GM12878 (cell line): Measurements from ENCODE around the gene ACADL. TPM values are rescaled to one million over a fixed set of nuclear protein-coding genes. Genes with fewer than 3 reads are reported as not detected.

Source experiments
- ATAC-seq: fragments of 200-7000 bp; cut with Tn5 transposase; 3 replicates; pipeline ENCODE4 v1.9.1; 2020; ENCODE audit warnings: mild to moderate bottlenecking, moderate library complexity
- BruUV-seq: library from RNA; stranded (reverse); fragments of 400-500 nt; replicated peaks from 2 replicates; lab custom pipeline; 2021; lab: Mats Ljungman, UMichigan
- CTCF ChIA-PET: fragments of 300-600 bp; sonication (Branson Sonifier 250); formaldehyde crosslinking; extraction: SDS; loops from one replicate; lab custom pipeline; 2021; ENCODE audit warnings: inconsistent platforms; lab: Yijun Ruan, JAX
- POLR2A ChIA-PET: fragments of 350-600 bp; formaldehyde crosslinking; extraction: SDS; loops from one replicate; lab custom pipeline; 2021; ENCODE audit warnings: inconsistent platforms; lab: Charles Lee
- RAD21 ChIA-PET: fragments of 300-600 bp; sonication (Branson Sonifier 250); formaldehyde crosslinking; loops from one replicate; lab custom pipeline; 2023; ENCODE audit warnings: antibody characterized with exemption; ENCODE audit not compliant: unreplicated experiment; lab: Charles Lee
- SMC1A ChIA-PET: fragments of 300-600 bp; sonication (Branson Sonifier 250); formaldehyde crosslinking; loops from one replicate; lab custom pipeline; 2023; ENCODE audit not compliant: unreplicated experiment, uncharacterized antibody; lab: Charles Lee
- DNase-seq: peaks from one replicate; pipeline ENCODE4 v3.0.0-alpha.2; 2011; ENCODE audit warnings: low read depth, low spot score
- FAIRE-seq: peaks from 3 replicates; lab custom pipeline; 2011; peaks lifted over from hg19 to GRCh38; lab: Jason Lieb, UNC
- H2AFZ ChIP-seq: 2 replicates; pipeline ENCODE4 v1.6.0; 2011; ENCODE audit warnings: low read depth, low read length, control low read depth; ENCODE audit not compliant: control insufficient read depth
- H3K27ac ChIP-seq: 2 replicates; pipeline ENCODE4 v1.5.1; 2011; ENCODE audit warnings: control low read depth; ENCODE audit not compliant: control insufficient read depth, insufficient read depth
- H3K27me3 ChIP-seq, 2 experiments: replicated peaks in 1 of 2; 2 replicates each; pipeline versions ENCODE4 v1.6.0 to v1.6.1; 2011; ENCODE audit warnings: low read length in 1 of 2; ENCODE audit not compliant: control insufficient read depth in 2 of 2, insufficient read depth in 2 of 2
- H3K36me3 ChIP-seq, 2 experiments: 2 replicates each; pipeline ENCODE4 v1.5.1; 2011; ENCODE audit warnings: low read length in 1 of 2; ENCODE audit not compliant: control insufficient read depth in 2 of 2, insufficient read depth in 2 of 2
- H3K4me1 ChIP-seq: 2 replicates; pipeline ENCODE4 v1.6.1; 2011; ENCODE audit warnings: mild to moderate bottlenecking, low read length, moderate library complexity, mixed read lengths; ENCODE audit not compliant: control insufficient read depth, insufficient read depth
- H3K4me2 ChIP-seq: 2 replicates; pipeline ENCODE4 v1.6.0; 2011; ENCODE audit warnings: control low read depth; ENCODE audit not compliant: control insufficient read depth, insufficient read depth
- H3K4me3 ChIP-seq: fragments of 200-600 bp; sonication (generic); 2 replicates; pipeline ENCODE4 v1.5.1; 2016
- H3K79me2 ChIP-seq: 2 replicates; pipeline ENCODE4 v1.6.0; 2011; ENCODE audit warnings: low read length; ENCODE audit not compliant: control insufficient read depth, insufficient read depth
- H3K9ac ChIP-seq: 2 replicates; pipeline ENCODE4 v1.8.0; 2011; ENCODE audit warnings: low read length, control low read depth, mixed read lengths; ENCODE audit not compliant: control insufficient read depth, insufficient read depth
- H3K9me3 ChIP-seq: replicated peaks from 3 replicates; pipeline ENCODE4 v1.5.1; 2011; ENCODE audit warnings: mild to moderate bottlenecking, low read length; ENCODE audit not compliant: control insufficient read depth, insufficient read depth
- H4K20me1 ChIP-seq: 2 replicates; pipeline ENCODE4 v1.6.0; 2011; ENCODE audit not compliant: control insufficient read depth, insufficient read depth
- BACH1 ChIP-seq: fragments of 450-650 bp; IDR thresholded peaks from 2 replicates; pipeline ENCODE4 v1.6.1; 2017; ENCODE audit warnings: mild to moderate bottlenecking, borderline replicate concordance
- CBFB ChIP-seq: IDR thresholded peaks from 2 replicates; pipeline ENCODE4 v1.6.1; 2016; ENCODE audit warnings: antibody characterized with exemption, low read depth
- FOXK2 ChIP-seq: fragments of 450-650 bp; IDR thresholded peaks from 2 replicates; pipeline ENCODE4 v1.6.1; 2017; ENCODE audit warnings: mild to moderate bottlenecking, moderate library complexity
- GATAD2B ChIP-seq: fragments of 450-650 bp; conservative IDR thresholded peaks from 2 replicates; pipeline ENCODE4 v1.6.1; 2017; ENCODE audit warnings: low read depth, mild to moderate bottlenecking, moderate library complexity
- HDGF ChIP-seq: fragments of 450-650 bp; IDR thresholded peaks from 2 replicates; pipeline ENCODE4 v1.6.1; 2016; ENCODE audit warnings: antibody characterized with exemption
- JUND ChIP-seq: IDR thresholded peaks from 2 replicates; pipeline ENCODE4 v1.6.1; 2012; ENCODE audit warnings: low read depth, mild to moderate bottlenecking, low read length, improper control_type of control experiment, moderate library complexity
- MEF2A ChIP-seq: IDR thresholded peaks from 2 replicates; pipeline ENCODE4 v1.6.1; 2011; ENCODE audit warnings: low read depth, mild to moderate bottlenecking, low read length, moderate library complexity; ENCODE audit not compliant: insufficient read depth
- MEF2B ChIP-seq: fragments of 450-650 bp; IDR thresholded peaks from 2 replicates; pipeline ENCODE4 v1.6.1; 2018; ENCODE audit warnings: mild to moderate bottlenecking, moderate library complexity; ENCODE audit not compliant: partially characterized antibody, poor library complexity, severe bottlenecking
- MYB ChIP-seq: fragments of 150-350 bp; IDR thresholded peaks from 2 replicates; pipeline ENCODE4 v1.6.1; 2014; ENCODE audit warnings: mild to moderate bottlenecking, low read depth, low read length, borderline replicate concordance
- NBN ChIP-seq: fragments of 450-650 bp; IDR thresholded peaks from 2 replicates; pipeline ENCODE4 v1.6.1; 2016
- PRDM15 ChIP-seq: fragments of 450-650 bp; formaldehyde crosslinking; IDR thresholded peaks from 2 replicates; pipeline ENCODE4 v1.4.0; 2020; ENCODE audit warnings: mild to moderate bottlenecking, moderate library complexity
- SMC3 ChIP-seq: IDR thresholded peaks from 2 replicates; pipeline ENCODE4 v1.6.1; 2011; ENCODE audit warnings: low read length, improper control_type of control experiment, borderline replicate concordance
- SPI1 ChIP-seq: IDR thresholded peaks from 2 replicates; pipeline ENCODE4 v1.6.1; 2011; ENCODE audit warnings: low read depth, mild to moderate bottlenecking, low read length, moderate library complexity, borderline replicate concordance; ENCODE audit not compliant: insufficient read depth
- TAF1 ChIP-seq: IDR thresholded peaks from 2 replicates; pipeline ENCODE4 v1.6.1; 2011; ENCODE audit warnings: mild to moderate bottlenecking, low read depth, low read length, borderline replicate concordance
- TCF12 ChIP-seq: IDR thresholded peaks from 2 replicates; pipeline ENCODE4 v1.6.1; 2011; ENCODE audit warnings: low read depth, mild to moderate bottlenecking, low read length
- TCF7 ChIP-seq: IDR thresholded peaks from 2 replicates; pipeline ENCODE4 v1.6.1; 2014; ENCODE audit warnings: antibody characterized with exemption, borderline replicate concordance
- YY1 ChIP-seq: IDR thresholded peaks from 2 replicates; pipeline ENCODE4 v1.6.1; 2011; ENCODE audit warnings: low read depth, mild to moderate bottlenecking, low read length
- WGBS: methylation state at CpG from one replicate; pipeline ENCODE4 v1.1.6; 2016; ENCODE audit warnings: low lambda C conversion rate; ENCODE audit not compliant: insufficient replicate concordance, insufficient coverage; ENCODE audit errors: missing lambda C conversion rate; 5-methylcytosine and 5-hydroxymethylcytosine counted together
- in situ Hi-C: fragments of 300-500 bp; cut with MboI; formaldehyde crosslinking; loops from 9 replicates; pipeline ENCODE4 v1.14.3; 2018; ENCODE audit warnings: mixed read lengths
- intact Hi-C: fragments of 100-400 bp; cut with micrococcal nuclease; formaldehyde crosslinking; loops from one replicate; pipeline ENCODE4 v1.14.2; 2022; ENCODE audit not compliant: unreplicated experiment
- polyA plus RNA-seq, 11 experiments: library from polyadenylated mRNA; depleted of rRNA in 4 of 11; unstranded in 6 of 11; stranded (reverse) in 5 of 11; fragments of >200 nt; fragmentation: Nextera tagmentation in 4 of 11; fragmentation: Illumina TruSeq in 1 of 11; extraction: Ambion mirVana in 4 of 11; extraction: Trizol in 1 of 11; gene quantifications; 1 replicate in 1 of 11; 2 replicates in 10 of 11; pipeline versions ENCODE4 v1.2.1 to v1.2.3, GENCODE V29; 2011 to 2016; ENCODE audit warnings: inconsistent platforms in 2 of 11, missing spikeins in 2 of 11, low read depth in 1 of 11
- total RNA-seq, 4 experiments: library from RNA; depleted of rRNA in 3 of 4; stranded (reverse); fragments of >200 nt in 3 of 4; fragmentation: Illumina TruSeq in 1 of 4; extraction: Trizol in 1 of 4; gene quantifications; 2 replicates each; pipeline versions ENCODE4 v1.2.1 to v1.2.3, GENCODE V29; 2013 to 2021
- TF ChIP-seq, protein P1 (sequence below), 3 experiments: IDR thresholded peaks in 2 of 3; conservative IDR thresholded peaks in 1 of 3; 2 replicates each; pipeline ENCODE4 v1.5.1; 2011; ENCODE audit warnings: low read depth in 3 of 3, low read length in 3 of 3, mild to moderate bottlenecking in 3 of 3, control low read depth in 2 of 3, moderate library complexity in 2 of 3, inconsistent platforms in 1 of 3, mixed read lengths in 1 of 3; ENCODE audit not compliant: control insufficient read depth in 2 of 3, insufficient read depth in 1 of 3; ENCODE audit errors: extremely low read depth in 1 of 3
- TF ChIP-seq, protein P2 (sequence below): IDR thresholded peaks from 2 replicates; pipeline ENCODE4 v1.6.1; 2011; ENCODE audit warnings: borderline replicate concordance, low read depth, mild to moderate bottlenecking, moderate library complexity, low read length; ENCODE audit not compliant: insufficient read depth, poor library complexity, severe bottlenecking

Gene ACADL
- total and polyA plus RNA-seq, 10 of the 15 experiments (the other 5 are each of a cell fraction or from before 2014, with no cell fraction given): not detected

- DNase-seq: no peak
- no peaks in the 10 kb centered on the region for H3K4me1 ChIP-seq
- no peak overlapping the region for H3K4me2 ChIP-seq
- RAD21 ChIA-PET: interaction anchor here (1.7 kb wide), 1 partner anchor 30 kb away, joined by 3 read pairs; no protein-coding TSS in a partner anchor
- SMC1A ChIA-PET: interaction anchor here (0.9 to 1.7 kb wide), 7 partner anchors 12 to 220 kb away, joined by 3 to 5 read pairs (median 3); no protein-coding TSS in a partner anchor
- H3K9ac ChIP-seq: no peak overlapping the region
- BruUV-seq: no TSS peak
- H3K27ac ChIP-seq: no peak overlapping the region
- WGBS: 23% methylated on average over 3 of the region's 3 CpGs
- TF ChIP-seq SMC3: no peak
- TF ChIP-seq FOXK2: no peak
- TF ChIP-seq YY1: no peak
- TF ChIP-seq MEF2B: no peak
- TF ChIP-seq, protein P1, sequence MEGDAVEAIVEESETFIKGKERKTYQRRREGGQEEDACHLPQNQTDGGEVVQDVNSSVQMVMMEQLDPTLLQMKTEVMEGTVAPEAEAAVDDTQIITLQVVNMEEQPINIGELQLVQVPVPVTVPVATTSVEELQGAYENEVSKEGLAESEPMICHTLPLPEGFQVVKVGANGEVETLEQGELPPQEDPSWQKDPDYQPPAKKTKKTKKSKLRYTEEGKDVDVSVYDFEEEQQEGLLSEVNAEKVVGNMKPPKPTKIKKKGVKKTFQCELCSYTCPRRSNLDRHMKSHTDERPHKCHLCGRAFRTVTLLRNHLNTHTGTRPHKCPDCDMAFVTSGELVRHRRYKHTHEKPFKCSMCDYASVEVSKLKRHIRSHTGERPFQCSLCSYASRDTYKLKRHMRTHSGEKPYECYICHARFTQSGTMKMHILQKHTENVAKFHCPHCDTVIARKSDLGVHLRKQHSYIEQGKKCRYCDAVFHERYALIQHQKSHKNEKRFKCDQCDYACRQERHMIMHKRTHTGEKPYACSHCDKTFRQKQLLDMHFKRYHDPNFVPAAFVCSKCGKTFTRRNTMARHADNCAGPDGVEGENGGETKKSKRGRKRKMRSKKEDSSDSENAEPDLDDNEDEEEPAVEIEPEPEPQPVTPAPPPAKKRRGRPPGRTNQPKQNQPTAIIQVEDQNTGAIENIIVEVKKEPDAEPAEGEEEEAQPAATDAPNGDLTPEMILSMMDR (IDR thresholded peaks at IDR 0.05 in 2 of 3, conservative IDR thresholded peaks at IDR 0.05 in 1 of 3; ENCODE audit: control insufficient read depth in 2 of 3, extremely low read depth in 1 of 3, insufficient read depth in 1 of 3, low read depth in 3 of 3, low read length in 3 of 3): no peak
- TF ChIP-seq, protein P2, sequence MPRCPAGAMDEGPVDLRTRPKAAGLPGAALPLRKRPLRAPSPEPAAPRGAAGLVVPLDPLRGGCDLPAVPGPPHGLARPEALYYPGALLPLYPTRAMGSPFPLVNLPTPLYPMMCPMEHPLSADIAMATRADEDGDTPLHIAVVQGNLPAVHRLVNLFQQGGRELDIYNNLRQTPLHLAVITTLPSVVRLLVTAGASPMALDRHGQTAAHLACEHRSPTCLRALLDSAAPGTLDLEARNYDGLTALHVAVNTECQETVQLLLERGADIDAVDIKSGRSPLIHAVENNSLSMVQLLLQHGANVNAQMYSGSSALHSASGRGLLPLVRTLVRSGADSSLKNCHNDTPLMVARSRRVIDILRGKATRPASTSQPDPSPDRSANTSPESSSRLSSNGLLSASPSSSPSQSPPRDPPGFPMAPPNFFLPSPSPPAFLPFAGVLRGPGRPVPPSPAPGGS: no peak
- TF ChIP-seq GATAD2B: no peak
- no peak for TF ChIP-seq NBN
- no peak for TF ChIP-seq HDGF
- TF ChIP-seq MYB: no peak
- TF ChIP-seq TAF1: no peak
- no peak for TF ChIP-seq TCF7
- no peak for TF ChIP-seq PRDM15
- no peak for TF ChIP-seq JUND
- TF ChIP-seq BACH1: no peak
- TF ChIP-seq TCF12: no peak
- no peak for TF ChIP-seq MEF2A
- no peak for TF ChIP-seq SPI1
- no peak for TF ChIP-seq CBFB
- H3K27me3 ChIP-seq: no peaks in the 10 kb centered on the region
- POLR2A ChIA-PET: no interaction called here
- no peak overlapping the region for H2AFZ ChIP-seq
- intact Hi-C loops: no loop called here
- in situ Hi-C loops: loop anchor here (25.0 kb wide), 1 partner anchor 1801 kb away; no protein-coding TSS in a partner anchor
- no peak overlapping the region for H3K4me3 ChIP-seq
- H4K20me1 ChIP-seq: no peaks in the 10 kb centered on the region
- peaks cover 2% of the 10 kb centered on the region; the same call in 2 of the 3 replicates for H3K9me3 ChIP-seq
- CTCF ChIA-PET: interaction anchor here (1.0 to 3.7 kb wide), 3 partner anchors 11 to 41 kb away, joined by 3 to 13 read pairs (median 3); no protein-coding TSS in a partner anchor
- FAIRE-seq: no peak
- H3K79me2 ChIP-seq: no peaks in the 10 kb centered on the region
- no peaks in the 10 kb centered on the region for H3K36me3 ChIP-seq
- no peak for ATAC-seq
These were observed 37.1 kb downstream of the ACADL start for GRCh38 chr2:210188190-210188589.
